Measurements from ENCODE around the gene NAGPA.

NAGPA gene

GRCh38 chr16:4990415-4990814 is 43.3 kb downstream of the NAGPA start:
- no peak for DNase-seq (ENCODE audit: extremely low spot score)
- ChIA-PET CTCF (no interaction called here), POLR2A (no interaction called here)
- TF ChIP-seq ZNF384 (IDR thresholded peaks at IDR 0.05) (no peak), BHLHE40 (IDR thresholded peaks at IDR 0.05; ENCODE audit: borderline replicate concordance) (no peak), NFRKB (IDR thresholded peaks at IDR 0.05) (no peak), LEF1 (IDR thresholded peaks at IDR 0.05; ENCODE audit: borderline replicate concordance) (no peak), FOXK2 (IDR thresholded peaks at IDR 0.05) (no peak), SP1 (IDR thresholded peaks at IDR 0.05) (no peak), FOXM1 (IDR thresholded peaks at IDR 0.05; ENCODE audit: borderline replicate concordance) (no peak), CTBP1 (IDR thresholded peaks at IDR 0.05; ENCODE audit: borderline replicate concordance) (no peak), HDGF (IDR thresholded peaks at IDR 0.05; ENCODE audit: borderline replicate concordance) (no peak), TARDBP (IDR thresholded peaks at IDR 0.05) (no peak), SUZ12 (IDR thresholded peaks at IDR 0.05) (no peak), FOXA1 (IDR thresholded peaks at IDR 0.05) (no peak)

GRCh38 chr16:4989391-4990006 is 44.2 kb downstream of the NAGPA start:
- no peak for TF ChIP-seq ARNT (IDR thresholded peaks at IDR 0.05)
- no peak for TF ChIP-seq BHLHE40 (IDR thresholded peaks at IDR 0.05; ENCODE audit: borderline replicate concordance)
- no peak for TF ChIP-seq ZNF384 (IDR thresholded peaks at IDR 0.05)
- DNase-seq (ENCODE audit: extremely low spot score): no peak
- CTCF ChIA-PET: no interaction called here
- POLR2A ChIA-PET: no interaction called here

GRCh38 chr16:4988647-4989046 is 45.1 kb downstream of the NAGPA start:
- CTCF ChIA-PET: no interaction called here
- POLR2A ChIA-PET: no interaction called here
- TF ChIP-seq ARNT (IDR thresholded peaks at IDR 0.05): no peak
- no peak for TF ChIP-seq L3MBTL2 (conservative IDR thresholded peaks at IDR 0.05)
- TF ChIP-seq BHLHE40 (IDR thresholded peaks at IDR 0.05; ENCODE audit: borderline replicate concordance): no peak
- TF ChIP-seq TARDBP (IDR thresholded peaks at IDR 0.05): no peak
- TF ChIP-seq SP1 (IDR thresholded peaks at IDR 0.05): no peak
- no peak for TF ChIP-seq FOXM1 (IDR thresholded peaks at IDR 0.05; ENCODE audit: borderline replicate concordance)
- TF ChIP-seq FOXK2 (IDR thresholded peaks at IDR 0.05): no peak
- DNase-seq (ENCODE audit: extremely low spot score): no peak

GRCh38 chr16:4987580-4988374 is 46.0 kb downstream of the NAGPA start:
- TF ChIP-seq L3MBTL2 (conservative IDR thresholded peaks at IDR 0.05): no peak; the same call in 1 of the 2 replicates
- no peak for TF ChIP-seq FOXM1 (IDR thresholded peaks at IDR 0.05; ENCODE audit: borderline replicate concordance)
- TF ChIP-seq BHLHE40 (IDR thresholded peaks at IDR 0.05; ENCODE audit: borderline replicate concordance): no peak
- no peak for TF ChIP-seq FOXA1 (IDR thresholded peaks at IDR 0.05)
- no peak for TF ChIP-seq TARDBP (IDR thresholded peaks at IDR 0.05)
- no peak for TF ChIP-seq FOXK2 (IDR thresholded peaks at IDR 0.05)
- no peak for TF ChIP-seq ARNT (IDR thresholded peaks at IDR 0.05)
- TF ChIP-seq ZNF384 (IDR thresholded peaks at IDR 0.05): no peak
- TF ChIP-seq SP1 (IDR thresholded peaks at IDR 0.05): no peak
- POLR2A ChIA-PET: no interaction called here
- CTCF ChIA-PET: no interaction called here
- DNase-seq (ENCODE audit: extremely low spot score): no peak

GRCh38 chr16:4987250-4987579 is 46.5 kb downstream of the NAGPA start:
- TF ChIP-seq HDGF (IDR thresholded peaks at IDR 0.05; ENCODE audit: borderline replicate concordance) (no peak), CTBP1 (IDR thresholded peaks at IDR 0.05; ENCODE audit: borderline replicate concordance) (no peak), L3MBTL2 (conservative IDR thresholded peaks at IDR 0.05) (no peak; the same call in 1 of the 2 replicates), SP1 (IDR thresholded peaks at IDR 0.05) (no peak), TARDBP (IDR thresholded peaks at IDR 0.05) (no peak), FOXK2 (IDR thresholded peaks at IDR 0.05) (no peak), ELF4 (IDR thresholded peaks at IDR 0.05) (no peak), BHLHE40 (IDR thresholded peaks at IDR 0.05; ENCODE audit: borderline replicate concordance) (no peak)
- DNase-seq (ENCODE audit: extremely low spot score): no peak
- CTCF ChIA-PET: no interaction called here
- POLR2A ChIA-PET: no interaction called here

GRCh38 chr16:4984174-4984990 is 49.4 kb downstream of the NAGPA start:
- ChIA-PET POLR2A (no interaction called here), CTCF (no interaction called here)
- no peak for DNase-seq (ENCODE audit: extremely low spot score)
- TF ChIP-seq SP1 (IDR thresholded peaks at IDR 0.05) (no peak), ARNT (IDR thresholded peaks at IDR 0.05) (no peak), FOXM1 (IDR thresholded peaks at IDR 0.05; ENCODE audit: borderline replicate concordance) (no peak), FOXK2 (IDR thresholded peaks at IDR 0.05) (no peak), PKNOX1 (IDR thresholded peaks at IDR 0.05) (no peak), L3MBTL2 (conservative IDR thresholded peaks at IDR 0.05) (no peak), SUZ12 (IDR thresholded peaks at IDR 0.05) (no peak), BHLHE40 (IDR thresholded peaks at IDR 0.05; ENCODE audit: borderline replicate concordance) (no peak), TARDBP (IDR thresholded peaks at IDR 0.05) (no peak), CTBP1 (IDR thresholded peaks at IDR 0.05; ENCODE audit: borderline replicate concordance) (no peak), ZNF384 (IDR thresholded peaks at IDR 0.05) (no peak), HDGF (IDR thresholded peaks at IDR 0.05; ENCODE audit: borderline replicate concordance) (no peak), LEF1 (IDR thresholded peaks at IDR 0.05; ENCODE audit: borderline replicate concordance) (no peak), NFRKB (IDR thresholded peaks at IDR 0.05) (no peak), FOXA1 (IDR thresholded peaks at IDR 0.05) (no peak), ELF4 (IDR thresholded peaks at IDR 0.05) (no peak)
